ENCODE results near the gene DOCK2.

The DOCK2 gene

DNA sequence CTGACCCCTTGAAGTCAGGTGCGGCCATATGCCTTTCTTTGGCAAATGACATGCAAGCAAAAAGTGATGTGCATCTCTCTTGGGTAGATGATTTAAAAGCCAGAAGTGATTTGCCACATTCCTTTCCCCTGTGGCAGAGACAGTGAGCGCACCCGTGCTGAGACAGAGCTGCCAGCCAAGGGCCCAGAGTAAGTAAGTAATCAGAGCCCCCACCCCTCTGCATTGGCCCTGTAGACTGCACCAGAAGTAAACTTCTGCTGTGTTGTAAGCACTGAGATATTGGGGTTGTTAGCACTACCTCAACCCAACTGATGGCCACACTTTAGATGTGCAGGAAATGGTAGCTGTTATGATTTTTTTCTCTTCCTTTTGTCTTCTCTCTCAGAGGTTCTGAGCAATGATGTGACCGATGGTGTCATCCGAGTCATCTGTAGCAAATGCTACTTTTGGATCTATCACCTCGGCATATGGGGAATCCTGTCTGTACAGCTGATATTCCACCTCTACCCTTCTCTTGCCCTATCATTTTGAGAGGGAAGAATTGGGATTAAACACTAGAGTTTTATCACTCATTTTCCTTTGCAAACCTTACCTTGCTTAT is 58.0 kb downstream of the DOCK2 start:
- peak; percentile 49 for DNase-seq

GRCh38 chr5:169695919-169696490 is 58.9 kb downstream of the DOCK2 start:
- DNase-seq: peak; percentile 99

DNA sequence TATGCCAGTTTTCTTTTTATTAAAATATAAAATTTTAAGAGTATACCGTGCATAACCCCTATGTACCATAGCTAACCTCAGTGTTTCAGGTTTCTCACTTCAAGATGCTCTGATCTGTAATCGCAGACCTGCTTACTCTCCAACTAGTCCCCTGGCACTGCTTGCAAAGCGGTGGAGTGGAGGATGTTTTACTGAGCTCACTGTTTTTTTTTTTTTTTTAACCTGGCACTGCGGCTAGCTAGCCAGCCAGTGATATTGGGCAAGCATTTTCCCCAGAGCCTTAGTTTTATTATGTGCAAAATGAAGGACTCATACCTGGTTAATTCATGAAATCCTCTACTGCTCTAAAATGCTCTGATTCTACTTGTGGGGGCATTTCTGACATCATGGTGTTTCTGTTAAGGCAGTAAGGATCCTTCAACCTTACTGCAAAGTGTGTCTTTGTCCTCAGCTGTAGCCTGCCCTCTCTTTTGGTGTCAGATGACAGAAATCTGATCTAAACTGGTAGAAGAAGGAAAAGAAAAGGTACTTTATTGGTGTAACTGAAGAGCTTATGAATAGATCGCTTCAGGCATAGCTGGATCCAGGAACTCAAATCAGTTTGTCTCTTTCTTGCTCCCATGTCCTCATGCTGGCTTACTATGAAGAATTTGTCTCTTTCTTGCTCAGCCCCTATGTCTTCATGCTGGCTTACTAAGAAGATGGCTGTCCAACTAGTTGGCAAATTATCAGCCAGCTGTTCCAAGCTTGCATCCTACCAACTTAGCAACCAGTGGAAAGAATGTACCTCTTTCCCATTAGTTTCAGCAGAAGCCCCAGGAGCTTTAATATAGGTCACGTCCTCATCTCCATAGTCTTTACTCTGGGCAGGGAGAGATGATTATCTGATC is 59.8 kb downstream of the DOCK2 start:
- DNase-seq: peak; percentile 26

DNA sequence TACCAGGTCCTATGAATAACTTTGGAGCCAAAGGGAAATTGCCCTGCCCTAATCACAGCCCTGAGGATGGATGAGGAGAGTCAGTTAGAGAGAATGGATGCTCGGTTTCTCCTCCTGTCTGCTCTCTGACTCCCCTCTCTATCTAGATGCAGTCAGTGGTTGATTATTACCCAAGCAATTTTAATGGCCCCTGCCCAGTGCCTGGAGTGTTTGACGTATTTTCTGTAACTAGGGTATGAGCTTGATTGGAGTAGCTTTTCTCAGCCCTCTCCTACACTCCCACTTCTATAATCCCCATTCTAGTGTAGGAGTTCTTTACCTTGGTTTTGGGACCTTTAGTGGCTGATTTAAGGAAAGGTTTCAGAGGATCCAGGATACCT is 60.4 kb downstream of the DOCK2 start:
- DNase-seq: no peak

DNA sequence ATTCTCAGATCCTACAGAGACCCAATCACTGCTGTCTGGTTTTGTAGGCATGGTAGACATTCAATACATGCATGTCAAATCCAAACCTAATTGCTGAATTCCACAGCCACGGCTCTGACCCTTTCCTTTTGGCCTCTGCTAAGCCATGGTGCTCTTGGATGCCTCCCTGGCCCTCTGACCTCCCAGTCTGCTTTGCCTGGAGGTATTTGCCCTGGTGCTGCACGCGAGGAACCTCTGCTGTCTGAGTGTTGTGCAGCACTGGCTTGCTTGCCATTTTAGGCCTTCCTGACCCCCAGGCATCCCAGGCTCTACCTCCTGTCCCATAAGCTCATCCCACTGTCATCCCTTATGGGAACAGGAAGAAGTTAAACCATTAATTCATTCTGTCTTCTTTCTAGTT is 60.9 kb downstream of the DOCK2 start:
- DNase-seq: peak; percentile 26

DNA sequence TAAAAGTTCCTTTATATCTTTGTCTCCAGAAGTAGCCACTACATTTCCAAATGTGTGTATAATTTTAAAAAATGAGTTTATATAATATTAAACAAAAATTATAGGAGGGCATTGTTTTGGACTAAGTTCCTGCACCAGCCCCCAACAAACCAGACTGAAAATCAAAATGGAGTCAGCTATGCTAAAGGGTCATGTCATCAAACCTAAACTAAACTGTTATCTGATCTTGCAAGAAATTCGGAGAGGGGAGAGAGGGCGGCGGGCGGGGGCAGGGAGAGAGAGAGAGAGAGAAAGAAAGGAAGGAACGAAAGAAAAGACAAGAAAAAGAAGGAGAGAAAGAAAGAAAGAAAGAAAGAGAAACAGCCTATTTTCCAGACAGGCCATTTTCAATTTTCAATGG is 63.5 kb downstream of the DOCK2 start:
- no peak for DNase-seq

DNA sequence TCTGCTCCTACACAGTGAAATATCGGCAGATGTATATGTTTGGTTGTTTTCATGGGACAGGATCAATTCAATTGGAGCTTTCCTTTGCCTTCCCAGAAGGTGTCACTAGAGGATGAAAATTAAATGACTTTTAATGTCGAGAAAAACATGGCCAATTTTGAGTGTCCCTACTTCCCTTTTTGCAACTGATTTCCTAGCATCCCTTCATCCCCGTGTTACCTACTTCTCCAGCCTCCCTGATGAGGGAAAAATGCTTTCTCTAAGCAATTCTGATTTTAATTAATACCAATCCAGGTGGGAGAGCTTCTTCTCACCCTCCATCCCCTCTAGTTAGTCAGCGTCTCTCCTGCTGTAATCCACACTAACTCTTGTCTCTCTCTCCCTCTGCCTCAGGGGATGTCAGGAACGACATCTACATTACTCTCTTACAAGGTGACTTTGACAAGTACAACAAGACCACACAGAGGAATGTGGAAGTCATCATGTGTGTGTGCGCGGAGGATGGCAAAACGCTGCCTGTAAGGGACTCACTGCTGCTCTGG is 64.9 kb downstream of the DOCK2 start:
- peak; percentile 59 for DNase-seq

DNA sequence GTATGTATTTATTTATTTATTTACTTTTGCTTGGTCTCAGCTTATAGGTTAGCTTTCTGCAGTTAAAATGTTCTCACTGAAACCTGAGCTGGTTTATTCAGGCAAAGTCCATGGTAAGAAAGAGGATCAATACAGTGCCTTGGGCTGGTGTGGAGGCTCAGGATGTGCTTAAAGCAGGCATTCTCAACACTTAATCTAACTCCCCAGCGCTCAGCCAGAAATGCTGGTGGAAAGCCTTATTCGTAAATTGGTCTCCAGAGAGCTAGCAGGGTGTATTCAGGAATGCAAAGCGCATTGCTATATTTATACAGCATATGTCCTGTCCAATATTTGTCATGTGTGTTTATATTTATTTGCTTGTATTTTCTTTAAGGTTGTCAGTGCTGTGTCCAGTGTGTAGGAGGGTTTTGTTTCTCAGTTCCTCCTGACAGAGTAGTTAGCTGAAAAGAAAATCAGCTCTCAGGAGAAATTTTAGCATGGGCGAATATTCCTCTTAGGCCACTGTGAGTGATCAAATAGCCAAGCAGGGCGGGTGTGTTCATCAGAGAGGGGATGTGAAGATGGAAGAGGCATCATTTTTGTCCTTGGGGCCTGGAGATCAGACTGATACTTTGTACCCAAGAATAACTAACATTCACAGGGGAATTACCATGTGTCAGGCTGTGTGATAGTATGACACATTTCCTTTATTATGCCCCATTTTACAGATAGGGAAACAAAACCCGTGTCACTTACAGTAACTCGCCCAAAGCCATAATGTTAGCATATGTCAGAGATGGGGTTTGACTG is 65.8 kb downstream of the DOCK2 start:
- DNase-seq: no peak

- peak; percentile 31 for DNase-seq
Measured at GRCh38 chr5:169703813-169704212, 66.7 kb downstream of the DOCK2 start.

- no peak for DNase-seq
Measured at GRCh38 chr5:169705322-169705721, 68.2 kb downstream of the DOCK2 start.

DNA sequence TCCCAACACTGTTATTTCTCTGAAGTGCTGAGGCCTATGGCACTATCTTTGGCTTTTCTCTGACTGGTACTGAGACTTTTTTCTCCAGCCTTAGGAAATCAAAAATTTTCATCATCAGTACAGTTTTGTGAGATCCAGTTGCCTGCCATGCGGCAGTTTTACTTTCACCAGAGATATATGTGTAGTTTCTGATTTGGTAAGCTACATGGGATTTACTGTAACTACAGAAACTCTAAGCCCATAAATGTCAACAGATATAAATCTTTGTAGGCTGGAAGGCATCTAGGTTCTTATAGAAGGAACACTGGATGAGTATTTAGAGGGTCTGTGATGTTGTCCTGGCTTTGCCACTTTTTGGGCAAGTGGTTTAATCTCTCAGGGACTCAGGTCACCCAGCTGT is 69.0 kb downstream of the DOCK2 start:
- no peak for DNase-seq

DNA sequence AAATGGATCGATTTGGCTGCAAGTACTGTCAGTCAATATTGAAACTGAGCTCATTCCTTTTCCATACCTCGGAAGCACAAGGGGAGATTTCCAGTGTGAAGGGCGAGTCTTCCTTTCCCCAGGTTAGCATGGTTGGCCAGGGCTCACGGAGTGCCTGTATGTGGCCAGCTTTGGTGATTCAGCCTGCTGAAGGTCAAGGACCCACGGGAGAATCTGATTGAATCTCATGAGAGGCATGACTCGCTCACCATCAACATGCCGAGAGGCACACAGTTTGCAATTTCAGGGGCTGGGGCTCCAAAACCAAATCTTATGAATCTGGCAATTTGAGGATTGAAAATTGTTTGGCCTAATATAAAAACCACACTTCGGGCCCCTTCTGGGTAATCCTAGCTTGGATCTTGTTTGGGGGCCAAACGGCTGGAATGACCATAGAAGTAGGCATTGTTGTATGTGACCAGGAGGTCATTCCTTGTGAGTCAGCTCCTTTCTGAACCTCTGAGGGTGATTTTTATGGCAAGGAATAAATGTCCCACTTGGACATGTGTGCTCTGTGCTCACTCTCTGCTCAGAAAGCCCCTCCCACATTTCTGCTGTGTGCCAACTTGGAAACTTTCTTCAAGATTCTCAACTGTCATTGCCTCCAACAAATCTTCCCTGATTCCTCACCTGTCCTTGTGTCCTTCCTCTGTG is 69.8 kb downstream of the DOCK2 start:
- peak; percentile 90 for DNase-seq

GRCh38 chr5:169707686-169708085 is 70.6 kb downstream of the DOCK2 start:
- DNase-seq: no peak

GRCh38 chr5:169710675-169711074 is 73.6 kb downstream of the DOCK2 start:
- DNase-seq: no peak

DNA sequence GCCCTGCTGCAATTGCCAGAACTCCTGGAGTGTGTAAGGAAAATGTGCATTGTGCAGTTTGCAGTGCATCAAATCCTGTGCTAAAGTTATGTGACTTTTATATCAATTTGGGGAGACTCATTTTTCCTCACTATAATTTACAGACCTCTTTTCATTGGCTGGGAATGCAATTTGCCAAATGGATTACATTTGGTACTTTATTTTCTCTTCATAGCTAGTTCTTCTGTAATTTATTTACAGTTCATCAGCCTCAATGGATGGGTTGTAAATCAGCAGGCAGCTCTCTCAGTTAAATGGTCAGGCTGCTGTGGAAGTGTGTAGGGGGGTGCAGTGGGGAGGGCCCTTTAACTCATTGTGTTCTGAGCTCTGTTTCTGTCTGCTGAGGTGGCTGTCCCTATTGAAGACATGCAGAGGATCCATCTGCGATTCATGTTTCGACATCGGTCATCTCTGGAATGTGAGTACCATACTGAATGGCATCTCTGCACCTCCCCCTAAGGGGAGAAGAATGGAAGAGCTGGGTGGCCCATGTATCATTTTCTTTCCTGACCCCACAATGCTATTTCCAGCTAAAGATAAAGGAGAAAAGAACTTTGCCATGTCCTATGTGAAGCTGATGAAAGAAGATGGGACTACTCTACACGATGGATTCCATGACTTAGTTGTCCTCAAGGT is 74.6 kb downstream of the DOCK2 start:
- DNase-seq: peak; percentile 30

- no peak for DNase-seq
Measured at GRCh38 chr5:169712428-169712827, 75.4 kb downstream of the DOCK2 start.

DNA sequence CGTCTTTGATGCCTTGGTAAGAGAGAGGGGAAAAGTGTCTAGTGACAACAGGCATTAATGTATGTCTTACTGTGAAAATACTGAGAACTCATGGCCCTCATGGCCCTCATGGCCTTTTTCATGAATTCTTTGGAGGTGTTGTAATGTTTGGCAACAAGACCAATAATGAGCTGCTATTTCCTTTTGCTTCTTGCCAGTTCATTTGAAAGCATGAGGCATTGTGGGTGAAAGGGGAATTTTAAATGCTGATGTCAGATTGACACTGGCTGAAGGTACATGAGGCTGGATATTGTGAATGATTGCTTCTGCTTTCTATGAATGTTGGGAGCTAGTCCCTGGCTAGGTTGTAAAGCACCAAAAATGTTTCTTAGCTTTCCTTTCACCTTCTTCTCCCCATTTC is 79.2 kb downstream of the DOCK2 start:
- peak; percentile 80 for DNase-seq

GRCh38 chr5:169717288-169717687 is 80.2 kb downstream of the DOCK2 start:
- DNase-seq: peak; percentile 67

- no peak for DNase-seq
Measured at GRCh38 chr5:169719360-169720314, 82.6 kb downstream of the DOCK2 start.

DNA sequence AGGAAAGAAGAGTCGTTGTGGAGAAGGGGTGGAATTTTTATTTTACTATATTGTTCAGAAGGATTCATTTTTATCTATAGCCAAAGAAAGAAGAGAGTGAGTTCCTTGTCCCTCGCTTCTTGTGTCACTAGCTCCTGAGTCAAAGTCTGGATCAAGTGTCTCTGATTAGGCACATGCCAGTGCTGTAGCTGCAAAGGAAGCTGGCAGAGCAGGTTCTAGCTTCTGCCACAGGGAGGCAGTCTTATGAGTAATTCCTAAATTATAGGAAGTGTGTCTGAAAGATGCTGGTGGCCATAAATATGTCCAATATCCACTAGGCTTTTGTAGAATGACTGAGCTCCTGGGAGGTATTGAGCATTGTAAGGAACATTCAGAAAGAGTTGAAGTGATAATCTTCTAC is 84.7 kb downstream of the DOCK2 start:
- no peak for DNase-seq

Data from EL (cell line).